ENCODE data around the gene ANKRD42. TPM values are rescaled to one million over a fixed set of nuclear protein-coding genes. Genes with fewer than 3 reads are reported as not detected.

The ANKRD42 gene
- total and polyA plus RNA-seq, 9 of the 15 experiments (the other 6 are each of a cell fraction or from before 2014, with no cell fraction given): 2.8 to 9.1 (median 6.1) TPM

- peak in 1 of 2 experiments; percentile 62; a peak in 1 of 4 replicates for TF ChIP-seq ZMIZ1 (IDR thresholded peaks at IDR 0.05; ENCODE audit: low read depth in 2 of 2, low read length in 2 of 2)
- TF ChIP-seq TCF15 (CRISPR knock-in tag; IDR thresholded peaks at IDR 0.05): no peak
- TF ChIP-seq ZNF696 (CRISPR knock-in tag; conservative IDR thresholded peaks at IDR 0.05): no peak
- TF ChIP-seq HMBOX1 (IDR thresholded peaks at IDR 0.05): no peak
- TF ChIP-seq KAT2B (IDR thresholded peaks at IDR 0.05; ENCODE audit: low read depth, low read length): no peak
- TF ChIP-seq E2F3 (CRISPR knock-in tag; IDR thresholded peaks at IDR 0.05): peak; percentile 79; the same call in 1 of the 2 replicates
- no peak for TF ChIP-seq HNRNPUL1 (IDR thresholded peaks at IDR 0.05; ENCODE audit: low read length)
- no peak for TF ChIP-seq ZC3H4 (CRISPR knock-in tag; IDR thresholded peaks at IDR 0.05; ENCODE audit: borderline replicate concordance)
- TF ChIP-seq ZNF436 (CRISPR knock-in tag; IDR thresholded peaks at IDR 0.05): no peak
- no peak for TF ChIP-seq ZNF586 (CRISPR knock-in tag; conservative IDR thresholded peaks at IDR 0.05)
- no peak for TF ChIP-seq FUS (optimal IDR thresholded peaks at IDR 0.05; ENCODE audit: low read depth, low read length)
- TF ChIP-seq SMARCE1 (IDR thresholded peaks at IDR 0.05): no peak
- TF ChIP-seq MXI1 (IDR thresholded peaks at IDR 0.05; ENCODE audit: low read depth, low read length): peak; percentile 32; the same call in 1 of the 2 replicates
- no peak for TF ChIP-seq SMARCA5 (IDR thresholded peaks at IDR 0.05)
- TF ChIP-seq MAZ (CRISPR knock-in tag; conservative IDR thresholded peaks at IDR 0.05 in 1 of 2, IDR thresholded peaks at IDR 0.05 in 1 of 2): peak; percentile 72 to 82
- peak; percentile 95 to 96 for TF ChIP-seq NRF1 (conservative IDR thresholded peaks at IDR 0.05 in 1 of 2, IDR thresholded peaks at IDR 0.05 in 1 of 2)
- no peak for TF ChIP-seq ZNF311 (CRISPR knock-in tag; IDR thresholded peaks at IDR 0.05)
- TF ChIP-seq ATF4 (CRISPR knock-in tag; IDR thresholded peaks at IDR 0.05): peak; percentile 94
- TF ChIP-seq ZNF282 (CRISPR knock-in tag; IDR thresholded peaks at IDR 0.05): no peak
- TF ChIP-seq CHD4 (IDR thresholded peaks at IDR 0.05; ENCODE audit: insufficient read depth, insufficient replicate concordance, low read depth, low read length, poor library complexity, severe bottlenecking): no peak
- TF ChIP-seq NELFE (IDR thresholded peaks at IDR 0.05; ENCODE audit: insufficient read depth, insufficient read length): no peak
- TF ChIP-seq ZNF57 (CRISPR knock-in tag; IDR thresholded peaks at IDR 0.05): no peak
Observed at GRCh38 chr11:83285771-83286528, 92.4 kb downstream of the ANKRD42 start, which contains the start of gene CCDC90B (continued).
